ENCODE measurements around the gene EPOP.

DNA sequence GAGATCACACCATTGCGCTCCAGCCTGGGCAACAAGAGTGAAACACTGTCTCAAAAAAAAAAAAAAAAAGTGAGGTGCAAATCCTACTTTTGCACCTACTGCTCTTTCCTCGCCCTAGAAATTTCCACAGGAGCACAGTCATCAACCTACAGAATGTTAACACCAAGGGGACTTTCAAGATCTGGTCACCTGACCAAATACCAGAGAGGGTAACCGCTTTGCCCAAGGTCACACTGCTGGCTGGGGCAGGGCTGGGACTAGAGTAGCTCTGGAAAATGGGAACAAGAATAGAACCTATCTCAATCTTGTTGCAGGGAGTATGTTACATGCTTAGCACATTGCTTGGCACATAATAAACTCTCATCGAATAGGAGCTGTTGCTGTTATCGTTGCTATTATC lies 24.0 kb upstream of the EPOP start:
- TF ChIP-seq, protein P1, sequence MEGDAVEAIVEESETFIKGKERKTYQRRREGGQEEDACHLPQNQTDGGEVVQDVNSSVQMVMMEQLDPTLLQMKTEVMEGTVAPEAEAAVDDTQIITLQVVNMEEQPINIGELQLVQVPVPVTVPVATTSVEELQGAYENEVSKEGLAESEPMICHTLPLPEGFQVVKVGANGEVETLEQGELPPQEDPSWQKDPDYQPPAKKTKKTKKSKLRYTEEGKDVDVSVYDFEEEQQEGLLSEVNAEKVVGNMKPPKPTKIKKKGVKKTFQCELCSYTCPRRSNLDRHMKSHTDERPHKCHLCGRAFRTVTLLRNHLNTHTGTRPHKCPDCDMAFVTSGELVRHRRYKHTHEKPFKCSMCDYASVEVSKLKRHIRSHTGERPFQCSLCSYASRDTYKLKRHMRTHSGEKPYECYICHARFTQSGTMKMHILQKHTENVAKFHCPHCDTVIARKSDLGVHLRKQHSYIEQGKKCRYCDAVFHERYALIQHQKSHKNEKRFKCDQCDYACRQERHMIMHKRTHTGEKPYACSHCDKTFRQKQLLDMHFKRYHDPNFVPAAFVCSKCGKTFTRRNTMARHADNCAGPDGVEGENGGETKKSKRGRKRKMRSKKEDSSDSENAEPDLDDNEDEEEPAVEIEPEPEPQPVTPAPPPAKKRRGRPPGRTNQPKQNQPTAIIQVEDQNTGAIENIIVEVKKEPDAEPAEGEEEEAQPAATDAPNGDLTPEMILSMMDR (IDR thresholded peaks at IDR 0.05): no peak
- no peak for TF ChIP-seq POLR2AphosphoS5 (IDR thresholded peaks at IDR 0.05)
